Measurements from ENCODE around the gene C16orf92. TPM values are rescaled to one million over a fixed set of nuclear protein-coding genes. Genes with fewer than 3 reads are reported as not detected.

C16orf92 gene
- total RNA-seq, 3 donors from 2014 or later (not counting 1 experiment from before 2014, with no cell fraction given) = not detected

DNA sequence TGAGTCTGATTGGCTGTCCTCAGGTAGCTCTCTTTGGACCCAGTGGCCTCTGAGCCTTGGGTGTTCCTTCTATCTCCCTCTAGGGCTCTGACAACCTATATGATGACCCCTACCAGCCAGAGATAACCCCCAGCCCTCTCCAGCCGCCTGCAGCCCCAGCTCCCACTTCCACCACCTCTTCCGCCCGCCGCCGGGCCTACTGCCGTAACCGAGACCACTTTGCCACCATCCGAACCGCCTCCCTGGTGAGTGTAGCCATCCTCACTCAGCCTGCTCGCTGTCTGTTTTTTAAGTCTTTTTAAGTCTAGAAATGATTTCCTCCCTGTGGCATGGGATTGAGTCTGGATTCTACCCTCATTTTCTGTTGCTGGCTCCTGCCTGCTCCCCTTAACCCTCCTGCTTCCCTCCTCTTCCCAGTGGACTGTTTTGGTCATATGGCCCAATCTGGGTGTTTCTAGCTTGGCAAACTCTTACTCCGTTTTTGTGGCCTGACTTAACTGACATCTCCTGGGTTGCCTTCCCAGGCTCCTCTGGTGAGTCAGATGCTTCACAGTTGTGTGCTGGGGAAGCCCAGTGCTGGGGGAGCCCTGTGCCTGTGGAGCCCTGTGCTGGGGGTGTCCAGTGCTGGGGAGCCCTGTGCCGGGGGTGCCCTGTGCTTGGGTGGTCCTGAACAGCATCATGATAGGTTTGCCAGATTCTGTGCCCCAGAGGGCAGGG is 39.4 kb upstream of the C16orf92 start:
- H3K4me1 Mint-ChIP-seq = peaks cover 0 to 11% of the 10 kb centered on the region in 2 donors
- 91% methylated on average over 12 of the region's 12 CpGs for WGBS (ENCODE audit: insufficient coverage)
- TF ChIP-seq CTCF (IDR thresholded peaks at IDR 0.05) = no peak
- H3K4me1 ChIP-seq (ENCODE audit: control insufficient read depth, insufficient read depth, low read length) = no peaks in the 10 kb centered on the region
- intact Hi-C loops (cut with micrococcal nuclease) = no loop called here
- H3K27ac ChIP-seq (ENCODE audit: low read length) = no peak overlapping the region
- ATAC-seq (no peak), DNase-seq (no peak)
- H3K36me3 ChIP-seq (ENCODE audit: control insufficient read depth, insufficient read depth, low read length) = peaks cover 92% of the 10 kb centered on the region
- H3K27ac Mint-ChIP-seq = no peak overlapping the region
- H3K9me3 Mint-ChIP-seq = no peaks in the 10 kb centered on the region
- H3K27me3 ChIP-seq (ENCODE audit: control insufficient read depth, insufficient read depth, low read length) = no peaks in the 10 kb centered on the region
- H3K9me3 ChIP-seq (ENCODE audit: control insufficient read depth, insufficient read depth, low read length) = no peaks in the 10 kb centered on the region
- H3K4me3 ChIP-seq (ENCODE audit: low read length) = no peak overlapping the region
- peaks cover 8% of the 10 kb centered on the region for H3K36me3 Mint-ChIP-seq
- no peaks in the 10 kb centered on the region for H3K27me3 Mint-ChIP-seq (ENCODE audit: low read depth in 2 of 2)
- no peak overlapping the region for H3K4me3 Mint-ChIP-seq

GRCh38 chr16:29984137-29984763 is 38.7 kb upstream of the C16orf92 start:
- peaks cover 8% of the 10 kb centered on the region for H3K36me3 Mint-ChIP-seq
- no peak overlapping the region for H3K4me3 Mint-ChIP-seq
- intact Hi-C loops (cut with micrococcal nuclease) = no loop called here
- peaks cover 0 to 11% of the 10 kb centered on the region in 2 donors for H3K4me1 Mint-ChIP-seq
- no peak overlapping the region for H3K27ac ChIP-seq (ENCODE audit: low read length)
- H3K27ac Mint-ChIP-seq = no peak overlapping the region
- no peaks in the 10 kb centered on the region for H3K27me3 ChIP-seq (ENCODE audit: control insufficient read depth, insufficient read depth, low read length)
- peaks cover 92% of the 10 kb centered on the region for H3K36me3 ChIP-seq (ENCODE audit: control insufficient read depth, insufficient read depth, low read length)
- H3K27me3 Mint-ChIP-seq (ENCODE audit: low read depth in 2 of 2) = no peaks in the 10 kb centered on the region
- no peak for DNase-seq
- 88% methylated on average over 6 of the region's 6 CpGs for WGBS (ENCODE audit: insufficient coverage)
- no peak for ATAC-seq
- H3K4me1 ChIP-seq (ENCODE audit: control insufficient read depth, insufficient read depth, low read length) = no peaks in the 10 kb centered on the region
- TF ChIP-seq CTCF (IDR thresholded peaks at IDR 0.05) = no peak
- H3K4me3 ChIP-seq (ENCODE audit: low read length) = no peak overlapping the region
- no peaks in the 10 kb centered on the region for H3K9me3 ChIP-seq (ENCODE audit: control insufficient read depth, insufficient read depth, low read length)
- no peaks in the 10 kb centered on the region for H3K9me3 Mint-ChIP-seq

DNA sequence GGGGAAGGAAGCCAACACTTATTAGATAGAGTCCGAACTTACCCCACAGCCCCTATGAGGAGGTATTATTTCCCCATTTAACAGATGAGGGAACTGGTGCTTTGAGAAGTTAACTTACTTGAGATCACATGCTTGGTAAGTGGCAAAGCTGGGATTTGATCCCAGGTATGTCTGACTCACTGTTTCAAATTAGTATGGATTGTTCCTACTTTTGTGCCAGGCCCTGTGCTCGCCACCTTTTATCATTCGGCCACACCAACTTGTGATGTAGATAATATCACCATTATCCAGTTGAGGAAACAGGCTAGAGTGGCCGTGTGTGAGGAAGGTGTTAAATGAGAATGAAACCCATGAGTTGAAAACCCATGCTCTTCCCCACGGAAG is 38.2 kb upstream of the C16orf92 start:
- ATAC-seq = no peak
- no peaks in the 10 kb centered on the region for H3K27me3 Mint-ChIP-seq (ENCODE audit: low read depth in 2 of 2)
- H3K9me3 Mint-ChIP-seq = no peaks in the 10 kb centered on the region
- no peak for DNase-seq
- no peak overlapping the region for H3K4me3 Mint-ChIP-seq
- Histone ChIP-seq H3K9me3 (ENCODE audit: control insufficient read depth, insufficient read depth, low read length) (no peaks in the 10 kb centered on the region), H3K4me1 (ENCODE audit: control insufficient read depth, insufficient read depth, low read length) (no peaks in the 10 kb centered on the region), H3K27me3 (ENCODE audit: control insufficient read depth, insufficient read depth, low read length) (no peaks in the 10 kb centered on the region), H3K36me3 (ENCODE audit: control insufficient read depth, insufficient read depth, low read length) (peaks cover 93% of the 10 kb centered on the region), H3K27ac (ENCODE audit: low read length) (no peak overlapping the region), H3K4me3 (ENCODE audit: low read length) (no peak overlapping the region)
- intact Hi-C loops (cut with micrococcal nuclease) = no loop called here
- H3K36me3 Mint-ChIP-seq = peaks cover 8% of the 10 kb centered on the region
- WGBS (ENCODE audit: insufficient coverage) = 100% methylated on average over 3 of the region's 5 CpGs
- peaks cover 0 to 11% of the 10 kb centered on the region in 2 donors for H3K4me1 Mint-ChIP-seq
- no peak for TF ChIP-seq CTCF (IDR thresholded peaks at IDR 0.05)
- H3K27ac Mint-ChIP-seq = no peak overlapping the region
